Skeletal muscle satellite cell (primary cell): ENCODE measurements around the gene CUZD1.
"Not testable (repeated sequence)": the region's sequence is repeated elsewhere in the genome, so short reads cannot be mapped to it uniquely, and the experiment has no call there.

Experiments used
- H3K27me3 ChIP-seq: 2 replicates; pipeline ENCODE4 v1.7.0; 2013; ENCODE audit warnings: low read length; ENCODE audit not compliant: control insufficient read depth, insufficient read depth
- H3K36me3 ChIP-seq: 2 replicates; pipeline ENCODE4 v1.7.0; 2013; ENCODE audit warnings: mild to moderate bottlenecking, control low read depth, low read length; ENCODE audit not compliant: insufficient read depth
- H3K4me1 ChIP-seq: 2 replicates; pipeline ENCODE4 v1.7.0; 2013; ENCODE audit warnings: low read length; ENCODE audit not compliant: control insufficient read depth, insufficient read depth
- H3K4me2 ChIP-seq: 2 replicates; pipeline ENCODE4 v1.7.0; 2013; ENCODE audit warnings: mild to moderate bottlenecking, low read length
- H3K4me3 ChIP-seq: 2 replicates; pipeline ENCODE4 v1.7.0; 2013; ENCODE audit warnings: low read length
- H3K9ac ChIP-seq: 2 replicates; pipeline ENCODE4 v1.7.0; 2013; ENCODE audit warnings: mild to moderate bottlenecking, low read depth, low read length, moderate library complexity
- H3K9me3 ChIP-seq: replicated peaks from 2 replicates; pipeline ENCODE4 v1.7.0; 2013; ENCODE audit warnings: mild to moderate bottlenecking, control low read depth, low read length

CUZD1 gene

DNA sequence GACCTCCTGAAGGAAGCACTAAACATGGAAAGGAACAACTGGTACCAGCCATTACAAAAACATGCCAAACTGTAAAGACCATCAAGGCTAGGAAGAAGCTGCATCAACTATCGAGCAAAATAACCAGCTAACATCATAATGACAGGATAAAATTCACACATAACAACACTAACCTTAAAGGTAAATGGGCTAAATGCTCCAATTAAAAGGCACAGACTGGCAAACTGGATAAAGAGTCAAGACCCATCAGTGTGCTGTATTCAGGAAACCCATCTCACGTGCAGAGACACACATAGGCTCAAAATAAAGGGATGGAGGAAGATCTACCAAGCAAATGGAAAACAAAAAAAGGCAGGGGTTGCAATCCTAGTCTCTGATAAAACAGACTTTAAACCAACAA is 23.1 kb upstream of the CUZD1 start:
- H3K9ac ChIP-seq, H3K4me3 ChIP-seq, H3K4me2 ChIP-seq, H3K9me3 ChIP-seq, H3K36me3 ChIP-seq, H3K27me3 ChIP-seq: not testable (repeated sequence)
- peaks cover 18% of the 10 kb centered on the region for H3K4me1 ChIP-seq

DNA sequence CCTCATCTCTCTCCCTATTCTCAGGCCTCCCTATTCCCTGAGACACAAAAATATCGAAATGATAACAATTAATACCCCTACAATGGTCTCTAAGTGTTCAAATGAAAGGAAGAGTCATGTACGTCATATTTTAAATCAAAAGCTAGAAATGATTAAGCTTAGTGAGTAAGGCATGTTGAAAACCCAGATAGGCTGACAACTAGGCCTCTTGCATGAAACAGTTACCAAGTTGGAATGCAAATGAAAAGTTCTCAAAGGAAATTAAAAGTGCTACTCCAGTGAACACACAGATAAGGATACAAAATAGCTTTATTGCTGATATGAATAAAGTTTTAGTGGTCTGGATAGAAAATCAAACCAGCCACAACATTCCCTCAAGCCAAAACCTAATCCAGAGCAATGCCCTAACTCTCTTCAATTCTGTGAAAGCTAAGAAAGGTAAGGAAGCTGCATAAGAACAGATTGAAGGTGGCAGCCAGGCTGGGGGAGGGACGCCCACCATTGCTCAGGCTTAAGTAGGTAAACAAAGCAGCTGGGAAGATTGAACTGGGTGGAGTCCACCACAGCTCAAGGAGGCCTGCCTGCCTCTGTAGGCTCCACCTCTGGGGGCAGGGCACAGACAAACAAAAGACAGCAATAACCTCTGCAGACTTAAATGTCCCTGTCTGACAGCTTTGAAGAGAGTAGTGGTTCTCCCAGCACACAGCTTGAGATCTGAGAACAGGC is 21.3 kb upstream of the CUZD1 start:
- H3K4me3 ChIP-seq, H3K36me3 ChIP-seq, H3K9me3 ChIP-seq, H3K4me2 ChIP-seq, H3K9ac ChIP-seq, H3K27me3 ChIP-seq: not testable (repeated sequence)
- H3K4me1 ChIP-seq = peaks cover 36% of the 10 kb centered on the region

DNA sequence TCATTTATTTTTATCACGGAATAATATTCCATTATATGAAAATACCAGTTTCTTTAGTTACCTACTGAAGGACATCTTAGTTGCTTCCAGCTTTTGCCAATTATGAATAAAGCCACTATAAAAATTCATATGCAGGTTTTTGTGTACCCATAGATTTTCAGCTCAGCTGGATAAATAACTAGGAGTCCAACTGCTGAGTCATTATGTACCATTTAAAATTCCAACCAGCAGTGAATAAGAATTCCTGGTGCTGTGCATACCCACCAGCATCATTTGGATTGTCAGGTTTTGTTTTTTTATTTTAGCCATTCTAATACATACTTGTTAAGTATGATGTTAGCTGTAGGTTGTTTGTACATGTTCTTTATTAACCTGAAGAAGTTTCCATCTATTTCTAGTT is 19.2 kb upstream of the CUZD1 start:
- no peaks in the 10 kb centered on the region for H3K27me3 ChIP-seq
- H3K9ac ChIP-seq = peak overlapping the region; percentile 58
- peak overlapping the region; percentile 65 for H3K4me2 ChIP-seq
- peaks cover 55% of the 10 kb centered on the region for H3K4me1 ChIP-seq
- H3K9me3 ChIP-seq = no peaks in the 10 kb centered on the region
- no peaks in the 10 kb centered on the region for H3K36me3 ChIP-seq
- H3K4me3 ChIP-seq = peak overlapping the region; percentile 32

DNA sequence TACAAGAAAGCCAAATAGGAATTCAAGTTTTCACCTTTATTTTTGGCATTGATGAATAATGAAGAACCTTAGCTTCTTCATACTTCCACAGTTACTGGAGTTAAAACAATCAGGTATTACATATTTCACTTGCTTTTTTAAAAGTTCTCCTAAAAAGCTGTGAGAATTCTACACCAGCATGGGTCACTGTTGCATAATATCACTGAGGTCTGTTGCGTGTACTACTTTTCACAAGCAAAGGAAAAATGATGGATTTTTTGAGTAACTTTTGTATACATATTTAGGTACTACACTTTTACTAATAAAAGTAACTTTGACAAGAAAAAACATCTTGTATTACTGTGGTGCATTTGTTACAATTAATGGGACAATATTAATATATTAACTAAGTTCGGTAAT is 18.5 kb upstream of the CUZD1 start:
- no peaks in the 10 kb centered on the region for H3K36me3 ChIP-seq
- no peaks in the 10 kb centered on the region for H3K9me3 ChIP-seq
- no peak overlapping the region for H3K4me2 ChIP-seq
- peak overlapping the region; percentile 58 for H3K9ac ChIP-seq
- H3K27me3 ChIP-seq = no peaks in the 10 kb centered on the region
- peaks cover 62% of the 10 kb centered on the region for H3K4me1 ChIP-seq
- H3K4me3 ChIP-seq = no peak overlapping the region

DNA sequence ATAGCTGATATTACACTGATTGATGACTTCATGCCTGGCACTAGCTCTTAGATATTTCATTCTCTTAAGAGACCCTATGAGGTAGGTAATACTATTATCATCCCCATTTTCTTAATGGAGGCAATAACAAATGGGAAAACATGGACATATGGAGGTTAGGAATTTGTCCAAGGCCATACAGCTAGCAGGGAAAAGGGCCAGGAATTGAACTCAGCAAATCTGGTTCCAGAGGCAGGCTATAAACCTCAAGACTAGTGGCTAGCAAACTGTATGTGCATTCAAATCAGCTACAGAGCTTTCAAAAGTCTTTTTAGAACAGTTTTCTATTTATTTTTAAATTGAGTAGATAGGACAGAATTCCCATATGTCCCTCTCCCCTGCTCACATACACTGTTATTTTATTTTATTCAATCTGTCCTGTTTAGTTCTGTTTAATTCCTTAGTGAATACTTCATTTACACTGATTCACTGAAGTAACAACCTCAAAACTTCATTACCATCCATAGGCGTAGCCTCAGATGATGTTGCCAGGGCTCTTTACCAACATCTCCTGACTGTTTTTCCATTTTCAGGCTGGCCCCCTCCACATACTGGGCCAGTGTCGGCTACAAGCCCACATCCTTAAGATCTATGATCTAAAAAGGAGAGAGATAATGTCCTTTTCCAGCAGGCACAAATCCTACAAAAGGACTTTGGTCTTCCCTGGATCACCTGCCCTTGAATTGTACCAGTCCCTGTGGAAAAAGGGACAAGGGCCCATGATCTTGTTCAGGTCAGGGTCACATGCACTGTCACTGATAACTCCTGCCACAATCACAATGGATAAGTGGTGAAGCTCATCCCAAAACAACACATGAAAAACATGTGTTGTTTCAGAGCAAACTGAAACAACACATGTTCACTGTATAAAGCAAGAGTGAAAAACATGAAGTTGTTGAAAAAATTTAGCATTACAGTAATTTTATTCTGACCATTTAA is 17.8 kb upstream of the CUZD1 start:
- Histone ChIP-seq H3K36me3 (no peaks in the 10 kb centered on the region), H3K4me2 (no peak overlapping the region)

DNA sequence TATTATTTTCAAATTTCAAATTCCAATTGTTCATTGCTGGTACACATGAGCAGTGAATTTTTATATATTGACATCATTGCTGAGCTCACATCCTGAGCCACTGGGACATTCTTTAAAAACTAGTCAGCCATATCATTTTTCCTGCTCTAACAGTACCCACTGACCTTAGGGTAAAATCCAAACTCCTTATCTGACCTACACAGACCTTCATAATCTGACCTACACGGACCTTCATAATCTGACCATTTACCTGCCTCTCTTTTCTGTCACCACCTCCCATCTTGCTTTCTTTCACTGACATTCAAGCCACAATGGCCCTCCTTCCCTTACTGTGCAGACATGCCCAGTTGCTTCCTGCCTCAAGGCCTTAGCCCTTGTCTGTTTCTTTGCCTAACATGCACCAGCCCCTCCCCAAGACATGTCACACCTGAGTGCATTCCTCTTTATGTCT is 16.1 kb upstream of the CUZD1 start:
- Histone ChIP-seq H3K4me3 (peak overlapping the region; percentile 8), H3K9ac (peak overlapping the region; percentile 66), H3K4me1 (peaks cover 69% of the 10 kb centered on the region)

More for the DNA sequence above, 17.8 kb upstream of the CUZD1 start:
- H3K9ac ChIP-seq = peak overlapping the region; percentile 58
- H3K9me3 ChIP-seq = no peaks in the 10 kb centered on the region
- H3K4me1 ChIP-seq = peaks cover 62% of the 10 kb centered on the region
- no peaks in the 10 kb centered on the region for H3K27me3 ChIP-seq
- no peak overlapping the region for H3K4me3 ChIP-seq

DNA sequence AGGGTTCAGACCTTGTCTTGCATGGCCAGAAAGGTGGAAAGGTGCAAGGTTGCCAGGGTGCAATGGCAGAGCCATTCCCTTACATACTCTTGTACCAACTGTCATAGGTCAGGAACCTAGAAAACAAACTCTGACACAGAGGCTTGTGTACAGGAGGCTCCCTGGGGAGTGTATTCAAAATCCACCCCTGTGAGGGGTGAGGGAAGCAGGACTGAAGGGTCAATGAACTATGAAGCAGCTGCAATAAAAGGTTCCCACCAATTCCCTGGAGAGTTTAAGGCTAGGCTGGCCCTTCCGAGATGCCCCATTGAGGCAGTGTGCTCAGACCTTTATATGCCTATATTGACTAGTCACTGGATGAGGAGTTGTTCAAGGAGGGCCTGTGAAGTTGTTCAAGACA is 13.9 kb upstream of the CUZD1 start:
- Histone ChIP-seq H3K36me3 (no peaks in the 10 kb centered on the region), H3K9me3 (no peaks in the 10 kb centered on the region), H3K4me1 (peaks cover 81% of the 10 kb centered on the region)

More for the DNA sequence above, 16.1 kb upstream of the CUZD1 start:
- no peaks in the 10 kb centered on the region for H3K9me3 ChIP-seq
- H3K36me3 ChIP-seq = no peaks in the 10 kb centered on the region
- H3K4me2 ChIP-seq = peak overlapping the region; percentile 34
- H3K27me3 ChIP-seq = no peaks in the 10 kb centered on the region

DNA sequence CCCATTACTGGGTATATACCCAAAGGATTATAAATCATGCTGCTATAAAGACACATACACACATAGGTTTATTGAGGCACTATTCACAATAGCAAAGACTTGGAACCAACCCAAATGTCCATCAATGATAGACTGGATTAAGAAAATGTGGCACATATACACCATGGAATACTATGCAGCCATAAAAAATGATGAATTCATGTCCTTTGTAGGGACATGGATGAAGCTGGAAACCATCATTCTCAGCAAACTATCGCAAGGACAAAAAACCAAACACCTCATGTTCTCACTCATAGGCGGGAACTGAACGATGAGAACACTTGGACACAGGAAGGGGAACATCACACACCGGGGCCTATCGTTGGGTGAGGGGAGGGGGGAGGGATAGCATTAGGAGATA is 12.4 kb upstream of the CUZD1 start:
- H3K4me2 ChIP-seq, H3K27me3 ChIP-seq, H3K9me3 ChIP-seq, H3K4me3 ChIP-seq, H3K36me3 ChIP-seq, H3K9ac ChIP-seq: not testable (repeated sequence)
- H3K4me1 ChIP-seq = peaks cover 79% of the 10 kb centered on the region

More for the DNA sequence above, 13.9 kb upstream of the CUZD1 start:
- no peaks in the 10 kb centered on the region for H3K27me3 ChIP-seq
- H3K9ac ChIP-seq = no peak overlapping the region
- no peak overlapping the region for H3K4me2 ChIP-seq
- H3K4me3 ChIP-seq = no peak overlapping the region

DNA sequence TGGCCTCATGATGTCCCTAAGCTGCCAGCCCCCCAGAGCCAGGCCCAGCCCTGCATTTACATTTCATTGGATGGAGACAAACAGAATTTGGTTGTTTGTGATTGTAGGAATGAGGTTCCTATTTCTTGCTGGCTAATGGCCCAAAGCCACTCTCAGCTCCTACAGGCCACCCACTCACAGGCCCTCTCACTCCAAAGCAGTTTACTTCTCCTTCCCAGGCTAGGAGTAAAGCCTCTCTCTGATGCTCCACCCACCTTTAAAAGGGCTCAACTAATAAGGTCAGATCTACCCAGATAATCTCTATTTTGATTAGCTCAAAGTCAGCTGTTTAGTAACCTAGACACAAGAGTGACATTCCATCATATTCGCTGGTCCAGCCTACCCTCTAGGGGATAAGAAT is 11.2 kb upstream of the CUZD1 start:
- Histone ChIP-seq H3K36me3 (no peaks in the 10 kb centered on the region), H3K4me1 (peaks cover 79% of the 10 kb centered on the region), H3K9ac (peak overlapping the region; percentile 7), H3K27me3 (no peaks in the 10 kb centered on the region), H3K9me3 (no peaks in the 10 kb centered on the region), H3K4me3 (no peak overlapping the region), H3K4me2 (no peak overlapping the region)

DNA sequence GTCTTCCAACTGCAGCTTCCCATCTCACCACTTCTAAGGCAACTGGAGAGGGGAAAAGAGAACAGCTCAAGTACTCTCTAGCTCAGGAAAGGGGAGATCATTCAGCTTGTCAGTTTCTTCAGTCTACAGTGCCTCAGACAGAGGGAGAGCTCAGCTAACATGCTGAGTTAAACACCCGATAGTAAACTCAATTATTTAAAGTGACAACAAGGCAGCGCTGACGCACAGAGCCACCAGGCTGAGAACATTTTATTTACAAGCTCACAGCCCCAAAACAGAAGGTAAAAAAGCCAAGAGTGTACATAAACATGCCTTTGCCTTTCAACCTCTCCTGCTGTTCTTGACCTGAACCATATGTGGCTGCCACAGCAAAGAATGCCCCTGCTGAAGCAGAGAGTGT is 10.1 kb upstream of the CUZD1 start:
- H3K9ac ChIP-seq = peak overlapping the region; percentile 81
- no peak overlapping the region for H3K4me2 ChIP-seq
- no peaks in the 10 kb centered on the region for H3K27me3 ChIP-seq
- no peaks in the 10 kb centered on the region for H3K36me3 ChIP-seq
- no peak overlapping the region for H3K4me3 ChIP-seq
- peaks cover 81% of the 10 kb centered on the region for H3K4me1 ChIP-seq
- no peaks in the 10 kb centered on the region for H3K9me3 ChIP-seq

DNA sequence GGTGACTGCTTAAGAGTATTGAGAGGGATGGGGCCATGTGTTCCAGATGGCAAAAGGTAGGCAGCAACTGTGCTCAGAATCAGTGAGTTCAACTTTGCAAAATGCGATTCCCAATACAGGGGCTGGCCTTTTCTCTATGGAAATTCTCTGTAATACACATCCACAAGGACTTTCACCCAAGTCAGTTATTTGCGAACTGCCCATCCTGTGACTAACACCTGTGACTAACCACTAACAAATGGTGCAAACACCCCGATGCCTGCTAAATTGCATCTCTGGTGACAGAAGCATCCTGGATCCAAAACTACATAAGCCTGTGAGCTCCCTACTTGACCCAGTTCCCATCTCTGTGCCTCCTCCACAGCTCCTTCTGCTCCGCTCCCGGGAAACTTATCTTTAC is 9.0 kb upstream of the CUZD1 start:
- peak overlapping the region; percentile 81 for H3K9ac ChIP-seq
- H3K27me3 ChIP-seq = no peaks in the 10 kb centered on the region
- peaks cover 81% of the 10 kb centered on the region for H3K4me1 ChIP-seq
- peak overlapping the region; percentile 71 for H3K4me2 ChIP-seq
- H3K36me3 ChIP-seq = no peaks in the 10 kb centered on the region
- no peaks in the 10 kb centered on the region for H3K9me3 ChIP-seq
- peak overlapping the region; percentile 43 for H3K4me3 ChIP-seq
